OCI-LY1 (cell line): ENCODE measurements around the gene CTXN2.

Experiments used
- H2AFZ ChIP-seq: fragments of 200-600 bp; sonication (generic), shearing (Covaris generic); 2 replicates; pipeline ENCODE4 v1.6.0; 2014; ENCODE audit warnings: antibody characterized with exemption, mild to moderate bottlenecking, low read length
- H3F3A ChIP-seq: fragments of 200-600 bp; sonication (generic), shearing (Covaris generic); 2 replicates; pipeline ENCODE4 v1.6.0; 2014; ENCODE audit warnings: mild to moderate bottlenecking, antibody characterized with exemption, low read length, moderate library complexity; ENCODE audit not compliant: insufficient read depth
- H3K27ac ChIP-seq: fragments of 200-600 bp; sonication (generic); 2 replicates; pipeline ENCODE4 v1.5.1; 2014; ENCODE audit warnings: low read length, mixed run types, mild to moderate bottlenecking, low read depth; ENCODE audit not compliant: poor library complexity, severe bottlenecking
- H3K27me3 ChIP-seq: fragments of 200-600 bp; sonication (generic); 2 replicates; pipeline ENCODE4 v1.6.0; 2014; ENCODE audit warnings: antibody characterized with exemption, mild to moderate bottlenecking, low read length, moderate library complexity; ENCODE audit not compliant: insufficient read depth
- H3K36me3 ChIP-seq: fragments of 200-600 bp; sonication (generic); 2 replicates; pipeline ENCODE4 v1.6.1; 2014; ENCODE audit warnings: mild to moderate bottlenecking, antibody characterized with exemption, low read length, moderate library complexity, mixed read lengths; ENCODE audit not compliant: insufficient read depth
- H3K4me1 ChIP-seq: fragments of 200-600 bp; sonication (generic); 2 replicates; pipeline ENCODE4 v1.5.1; 2014; ENCODE audit warnings: mild to moderate bottlenecking, low read length, moderate library complexity; ENCODE audit not compliant: insufficient read depth, severe bottlenecking
- H3K4me2 ChIP-seq: fragments of 200-600 bp; sonication (generic), shearing (Covaris generic); 2 replicates; pipeline ENCODE4 v1.6.1; 2014; ENCODE audit warnings: low read length
- H3K4me3 ChIP-seq: fragments of 200-600 bp; sonication (generic); 2 replicates; pipeline ENCODE4 v1.5.1; 2014; ENCODE audit warnings: low read length, low read depth, mild to moderate bottlenecking, mixed read lengths; ENCODE audit not compliant: poor library complexity, severe bottlenecking
- H3K79me2 ChIP-seq: fragments of 200-600 bp; shearing (Covaris generic); 2 replicates; pipeline ENCODE4 v1.6.1; 2016; ENCODE audit warnings: mixed run types, low read length, mixed read lengths; ENCODE audit not compliant: insufficient read depth
- H3K9ac ChIP-seq: fragments of 200-600 bp; sonication (generic), shearing (Covaris generic); 2 replicates; pipeline ENCODE4 v1.6.1; 2014; ENCODE audit warnings: mild to moderate bottlenecking, low read length, mixed read lengths
- H3K9me2 ChIP-seq: fragments of 200-600 bp; sonication (generic), shearing (Covaris generic); 2 replicates; pipeline ENCODE4 v1.6.1; 2014; ENCODE audit warnings: low read depth, mild to moderate bottlenecking, low read length, mixed read lengths
- H3K9me3 ChIP-seq: fragments of 200-600 bp; shearing (Covaris generic); 2 replicates; pipeline ENCODE4 v1.6.1; 2014; ENCODE audit warnings: low read length, mixed read lengths
- H4K20me1 ChIP-seq: fragments of 200-600 bp; sonication (generic), shearing (Covaris generic); 2 replicates; pipeline ENCODE4 v1.6.0; 2016; ENCODE audit warnings: mild to moderate bottlenecking, low read length; ENCODE audit not compliant: insufficient read depth
- CTCF ChIP-seq: fragments of 200-600 bp; sonication (generic), shearing (Covaris generic); IDR thresholded peaks from 2 replicates; pipeline ENCODE4 v1.5.1; 2017; ENCODE audit warnings: mild to moderate bottlenecking, antibody characterized with exemption, low read length, moderate library complexity, mixed read lengths
- EZH2 ChIP-seq: fragments of 200-600 bp; sonication (generic), shearing (Covaris generic); IDR thresholded peaks from 2 replicates; pipeline ENCODE4 v1.8.0; 2017; ENCODE audit warnings: borderline replicate concordance, mixed run types, mild to moderate bottlenecking, antibody characterized with exemption, low read length, moderate library complexity, mixed read lengths

CTXN2 gene

GRCh38 chr15:48145923-48146322 lies 45.5 kb upstream of the CTXN2 start:
- TF ChIP-seq EZH2 (no peak), CTCF (no peak)
- H3F3A ChIP-seq: no peaks in the 10 kb centered on the region
- H3K27me3 ChIP-seq: no peaks in the 10 kb centered on the region
- H2AFZ ChIP-seq: no peak overlapping the region
- no peak overlapping the region for H3K27ac ChIP-seq
- no peak overlapping the region for H3K4me3 ChIP-seq
- no peaks in the 10 kb centered on the region for H3K9me2 ChIP-seq
- H3K79me2 ChIP-seq: no peaks in the 10 kb centered on the region
- peaks cover 11% of the 10 kb centered on the region; the same call in 1 of the 2 replicates for H3K36me3 ChIP-seq
- H3K9me3 ChIP-seq: no peaks in the 10 kb centered on the region
- no peaks in the 10 kb centered on the region for H4K20me1 ChIP-seq
- no peaks in the 10 kb centered on the region for H3K4me1 ChIP-seq
- no peak overlapping the region for H3K9ac ChIP-seq
- H3K4me2 ChIP-seq: no peak overlapping the region

- Histone ChIP-seq H3K9ac (no peak overlapping the region), H3K9me2 (no peaks in the 10 kb centered on the region)
These were observed 44.1 kb upstream of the CTXN2 start for GRCh38 chr15:48147358-48147757.

GRCh38 chr15:48149858-48150257 lies 41.6 kb upstream of the CTXN2 start:
- H3K9me3 ChIP-seq: no peaks in the 10 kb centered on the region
- H3K36me3 ChIP-seq: peaks cover 27% of the 10 kb centered on the region; the same call in 1 of the 2 replicates
- H3K27me3 ChIP-seq: no peaks in the 10 kb centered on the region
- no peaks in the 10 kb centered on the region for H3K9me2 ChIP-seq
- no peak overlapping the region for H3K4me3 ChIP-seq
- no peaks in the 10 kb centered on the region for H4K20me1 ChIP-seq
- TF ChIP-seq EZH2 (no peak), CTCF (no peak)
- no peak overlapping the region for H2AFZ ChIP-seq
- H3K79me2 ChIP-seq: no peaks in the 10 kb centered on the region
- no peak overlapping the region for H3K9ac ChIP-seq
- H3K27ac ChIP-seq: no peak overlapping the region
- no peaks in the 10 kb centered on the region for H3K4me1 ChIP-seq
- H3F3A ChIP-seq: no peaks in the 10 kb centered on the region
- no peak overlapping the region for H3K4me2 ChIP-seq

More at GRCh38 chr15:48147358-48147757, 44.1 kb upstream of the CTXN2 start:
- no peaks in the 10 kb centered on the region for H4K20me1 ChIP-seq
- TF ChIP-seq CTCF (no peak), EZH2 (no peak)
- peaks cover 15% of the 10 kb centered on the region; the same call in 1 of the 2 replicates for H3K36me3 ChIP-seq
- no peaks in the 10 kb centered on the region for H3K79me2 ChIP-seq
- H2AFZ ChIP-seq: no peak overlapping the region
- no peaks in the 10 kb centered on the region for H3F3A ChIP-seq
- no peak overlapping the region for H3K4me3 ChIP-seq
- no peak overlapping the region for H3K4me2 ChIP-seq
- no peaks in the 10 kb centered on the region for H3K4me1 ChIP-seq
- H3K9me3 ChIP-seq: no peaks in the 10 kb centered on the region
- no peak overlapping the region for H3K27ac ChIP-seq
- H3K27me3 ChIP-seq: no peaks in the 10 kb centered on the region
